CD4-positive, alpha-beta memory T cell (primary cell): ENCODE results near the gene AMIGO1. TPM values are rescaled to one million over a fixed set of nuclear protein-coding genes. Genes with fewer than 3 reads are reported as not detected.
A peak's percentile ranks its signal among the peaks of the same experiment; 100 is the strongest.

Experiments used
- CTCF ChIA-PET: fragments of 350-600 bp; sonication (Branson Sonifier 250); formaldehyde crosslinking; loops from one replicate; lab custom pipeline; 2021; ENCODE audit warnings: inconsistent platforms; ENCODE audit not compliant: partially characterized antibody; lab: Charles Lee
- POLR2A ChIA-PET: fragments of 350-600 bp; sonication (Branson Sonifier 250); formaldehyde crosslinking; loops from one replicate; lab custom pipeline; 2021; ENCODE audit not compliant: partially characterized antibody; lab: Charles Lee
- DNase-seq, 5 donors: peaks; one replicate each; pipeline versions ENCODE4 v3.0.0 to v3.0.0-alpha.2; 2020 to 2022; ENCODE audit warnings: mixed read lengths in 1 of 5
- H3K27ac ChIP-seq: one replicate; pipeline ENCODE4 v1.7.0; 2013; ENCODE audit warnings: low read depth, low read length
- H3K27me3 ChIP-seq: 2 replicates; pipeline ENCODE4 v1.7.0; 2013; ENCODE audit warnings: mild to moderate bottlenecking, low read length, moderate library complexity; ENCODE audit not compliant: insufficient read depth
- H3K36me3 ChIP-seq: 2 replicates; pipeline ENCODE4 v1.7.0; 2013; ENCODE audit warnings: mild to moderate bottlenecking, low read length, moderate library complexity; ENCODE audit not compliant: insufficient read depth
- H3K4me1 ChIP-seq: 2 replicates; pipeline ENCODE4 v1.7.0; 2013; ENCODE audit warnings: mild to moderate bottlenecking, low read length, moderate library complexity; ENCODE audit not compliant: insufficient read depth
- H3K4me3 ChIP-seq, 2 donors: one replicate each; pipeline ENCODE4 v1.7.0; 2013; ENCODE audit warnings: low read length in 2 of 2, mild to moderate bottlenecking in 1 of 2
- H3K9me3 ChIP-seq, 2 donors: one replicate each; pipeline ENCODE4 v1.7.0; 2013; ENCODE audit warnings: low read length in 2 of 2, control low read depth in 1 of 2; ENCODE audit not compliant: control insufficient read depth in 1 of 2
- H3K27ac Mint-ChIP-seq, 7 donors: one replicate each; pipeline ENCODE4 v1.8.0; 2020 to 2021; ENCODE audit warnings: mixed read lengths in 7 of 7, mild to moderate bottlenecking in 6 of 7, inconsistent platforms in 3 of 7, moderate library complexity in 3 of 7
- H3K27me3 Mint-ChIP-seq, 2 donors: one replicate each; pipeline ENCODE4 v1.8.0; 2020 to 2021; ENCODE audit warnings: mixed read lengths in 2 of 2
- H3K36me3 Mint-ChIP-seq, 2 donors: one replicate each; pipeline ENCODE4 v1.8.0; 2020 to 2021; ENCODE audit warnings: mixed read lengths in 2 of 2, inconsistent platforms in 1 of 2, mild to moderate bottlenecking in 1 of 2
- H3K4me1 Mint-ChIP-seq, 4 donors: one replicate each; pipeline ENCODE4 v1.8.0; 2020 to 2021; ENCODE audit warnings: mixed read lengths in 4 of 4, mild to moderate bottlenecking in 1 of 4
- H3K4me3 Mint-ChIP-seq, 8 donors: one replicate each; pipeline ENCODE4 v1.8.0; 2020 to 2021; ENCODE audit warnings: mixed read lengths in 8 of 8, mild to moderate bottlenecking in 7 of 8, moderate library complexity in 6 of 8, inconsistent platforms in 3 of 8
- H3K9me3 Mint-ChIP-seq, 8 donors: one replicate each; pipeline ENCODE4 v1.8.0; 2020 to 2021; ENCODE audit warnings: mixed read lengths in 8 of 8, mild to moderate bottlenecking in 5 of 8, inconsistent platforms in 3 of 8, moderate library complexity in 1 of 8
- intact Hi-C: fragments of 100-400 bp; cut with micrococcal nuclease; formaldehyde crosslinking; loops from one replicate; pipeline ENCODE4 v1.15.1; 2023
- polyA plus RNA-seq, 2 donors: library from polyadenylated mRNA; unstranded; fragments of 300-500 nt; fragmentation: Illumina TruSeq; gene quantifications; one replicate each; pipeline ENCODE4 v1.2.3, GENCODE V29; 2021
- total RNA-seq, 2 experiments: library from RNA; stranded (reverse); gene quantifications; one replicate each; pipeline ENCODE4 v1.2.3, GENCODE V29; 2021

Gene AMIGO1
- total and polyA plus RNA-seq, 4 experiments from 2014 or later: 6.4 to 29.3 (median 23.9) TPM

DNA sequence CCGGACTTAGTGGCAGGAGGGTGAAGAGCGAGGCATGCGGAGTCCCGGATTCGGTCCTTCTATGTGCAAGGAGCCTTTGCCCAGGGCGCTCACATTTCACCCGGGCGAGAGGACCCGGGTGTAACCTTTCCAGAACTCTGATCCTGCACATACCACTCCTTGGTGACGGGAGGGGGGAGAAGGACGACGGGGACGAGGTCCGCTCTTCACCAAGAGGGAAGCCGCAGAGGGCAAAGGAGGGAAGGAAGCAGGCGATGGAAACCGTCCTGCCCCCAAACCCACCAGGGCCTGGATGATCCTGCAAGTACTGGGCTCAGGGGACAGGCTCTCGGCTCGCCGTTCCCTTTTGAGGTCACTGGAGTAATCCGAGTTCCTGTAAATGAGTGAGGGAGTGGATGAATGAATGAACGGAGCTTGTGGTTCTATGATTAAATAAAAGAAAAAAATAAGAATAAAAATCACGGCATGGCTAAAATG, 42.2 kb downstream of the AMIGO1 start:
- peaks cover 39% of the 10 kb centered on the region for H3K27me3 ChIP-seq
- H3K9me3 Mint-ChIP-seq: no peaks in the 10 kb centered on the region

DNA sequence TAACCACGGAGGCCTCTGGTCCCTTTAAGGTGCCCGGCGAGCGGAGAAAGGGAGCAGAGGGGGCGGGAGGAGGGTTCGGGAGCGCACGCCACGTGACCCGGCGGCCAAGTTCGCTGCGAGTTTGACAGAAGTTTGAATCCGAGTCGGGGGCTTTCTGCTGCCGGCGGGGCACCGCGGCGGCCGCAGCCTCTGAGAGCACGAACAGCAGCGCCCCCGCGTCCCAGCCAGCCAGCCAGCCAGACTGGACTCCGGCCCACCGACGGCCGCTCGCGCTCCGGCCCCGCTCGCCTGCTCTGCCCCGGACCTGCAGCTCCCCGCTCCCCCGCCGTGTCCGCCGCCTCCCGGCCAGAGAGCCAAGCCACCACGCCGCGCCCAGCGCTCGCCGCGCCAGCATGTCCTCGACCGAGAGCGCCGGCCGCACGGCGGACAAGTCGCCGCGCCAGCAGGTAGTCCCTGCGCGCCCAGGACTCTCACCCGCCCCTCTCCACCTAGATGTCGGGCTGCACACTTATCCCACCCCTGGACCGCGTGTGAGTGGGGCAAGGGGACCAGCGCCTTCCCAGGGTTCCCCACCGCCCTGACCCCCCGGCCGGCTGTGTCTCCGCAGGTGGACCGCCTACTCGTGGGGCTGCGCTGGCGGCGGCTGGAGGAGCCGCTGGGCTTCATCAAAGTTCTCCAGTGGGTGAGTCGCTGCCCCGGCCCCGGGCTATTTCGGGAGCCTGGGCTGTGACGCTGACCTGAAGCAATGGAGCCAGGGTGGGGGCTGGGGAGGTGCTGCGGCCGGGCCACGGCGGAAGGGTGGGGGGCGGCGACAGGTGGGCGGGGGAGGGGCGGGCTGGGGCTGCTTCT, 42.9 kb downstream of the AMIGO1 start, which contains the start of gene SYPL2:
TSS of gene SYPL2 (plus strand) at position 95 of the 849 bp plus-strand sequence. CDS start at position 393, 298 bp downstream.
- intact Hi-C loops: no loop called here
- H3K4me1 Mint-ChIP-seq: peaks cover 0 to 7% (median 2%) of the 10 kb centered on the region in 4 donors
- Histone ChIP-seq H3K4me3 (peak within 1 kb of the TSS in 1 of 2 donors; percentile 46), H3K9me3 (no peaks in the 10 kb centered on the region), H3K36me3 (no peaks in the 10 kb centered on the region), H3K27ac (no peak within 1 kb of the TSS), H3K4me1 (no peaks in the 10 kb centered on the region), H3K27me3 (peaks cover 44% of the 10 kb centered on the region)
- no peaks in the 10 kb centered on the region for H3K36me3 Mint-ChIP-seq
- no peak for DNase-seq
- ChIA-PET CTCF (no interaction called here), POLR2A (no interaction called here)
- peaks cover 38 to 59% of the 10 kb centered on the region in 2 donors for H3K27me3 Mint-ChIP-seq
- H3K4me3 Mint-ChIP-seq: peak within 1 kb of the TSS; percentile 67 to 86 (median 74)
- H3K9me3 Mint-ChIP-seq: no peaks in the 10 kb centered on the region
- peak within 1 kb of the TSS in 1 of 7 donors; percentile 59 for H3K27ac Mint-ChIP-seq

More for the DNA sequence above, 42.2 kb downstream of the AMIGO1 start:
- Mint-ChIP-seq H3K27ac (no peak overlapping the region), H3K27me3 (peaks cover 36 to 59% of the 10 kb centered on the region in 2 donors), H3K36me3 (no peaks in the 10 kb centered on the region), H3K4me3 (peak overlapping the region in 7 of 8 donors; percentile 47 to 72 (median 67)), H3K4me1 (peaks cover 0 to 7% (median 2%) of the 10 kb centered on the region in 4 donors)
- H3K9me3 ChIP-seq: no peaks in the 10 kb centered on the region
- H3K36me3 ChIP-seq: no peaks in the 10 kb centered on the region
- ChIA-PET CTCF (no interaction called here), POLR2A (no interaction called here)
- no peak overlapping the region for H3K4me3 ChIP-seq
- H3K27ac ChIP-seq: no peak overlapping the region
- H3K4me1 ChIP-seq: no peaks in the 10 kb centered on the region
- DNase-seq: no peak
- intact Hi-C loops: no loop called here

DNA sequence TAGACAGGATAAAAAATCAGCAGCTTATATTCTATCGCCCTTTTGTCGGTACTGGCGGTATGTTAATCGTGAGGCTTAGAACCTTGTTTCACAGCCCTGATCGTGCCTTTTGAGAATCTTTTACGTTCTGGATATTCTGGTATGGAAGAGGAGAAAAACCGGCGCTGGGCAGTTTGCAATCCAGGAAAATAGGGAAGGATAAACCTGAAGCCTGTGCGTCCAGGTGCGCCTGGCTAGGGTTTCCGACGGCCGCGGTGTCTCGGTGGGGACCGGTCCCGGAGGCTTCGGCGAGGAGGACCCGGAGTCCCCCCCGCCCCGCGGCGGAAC, 43.4 kb downstream of the AMIGO1 start:
- H3K36me3 Mint-ChIP-seq: no peaks in the 10 kb centered on the region
- no peaks in the 10 kb centered on the region for H3K9me3 Mint-ChIP-seq
- peaks cover 0 to 7% (median 2%) of the 10 kb centered on the region in 4 donors for H3K4me1 Mint-ChIP-seq
- Histone ChIP-seq H3K4me1 (no peaks in the 10 kb centered on the region), H3K36me3 (no peaks in the 10 kb centered on the region), H3K9me3 (no peaks in the 10 kb centered on the region), H3K4me3 (peak overlapping the region in 1 of 2 donors; percentile 46), H3K27me3 (peaks cover 44% of the 10 kb centered on the region), H3K27ac (no peak overlapping the region)
- H3K27me3 Mint-ChIP-seq: peaks cover 38 to 64% of the 10 kb centered on the region in 2 donors
- ChIA-PET CTCF (no interaction called here), POLR2A (no interaction called here)
- peak overlapping the region; percentile 67 to 86 (median 74) for H3K4me3 Mint-ChIP-seq
- peak overlapping the region in 1 of 7 donors; percentile 59 for H3K27ac Mint-ChIP-seq
- no peak for DNase-seq
- intact Hi-C loops: no loop called here

DNA sequence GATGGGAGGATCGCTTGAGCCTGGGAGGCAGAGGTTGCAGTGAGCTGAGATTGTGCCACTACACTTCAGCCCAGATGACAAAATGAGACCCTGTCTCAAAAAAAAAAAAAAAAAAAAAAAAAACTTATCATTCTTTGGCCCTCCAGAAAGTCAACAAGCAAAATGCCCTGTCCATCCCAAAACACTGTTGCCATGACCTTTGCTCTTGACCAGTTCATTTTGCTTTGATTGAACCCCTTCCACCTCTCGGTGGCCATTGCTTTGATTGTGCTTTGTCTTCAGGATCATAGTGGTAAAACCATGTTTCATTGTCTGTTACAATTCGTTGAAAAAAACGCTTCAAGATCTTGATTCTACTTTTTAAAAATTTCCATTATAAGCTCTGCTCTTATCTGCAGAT, 51.7 kb downstream of the AMIGO1 start:
- intact Hi-C loops: no loop called here
- peaks cover 23 to 42% of the 10 kb centered on the region in 2 donors for H3K27me3 Mint-ChIP-seq
- no peaks in the 10 kb centered on the region for H3K4me1 Mint-ChIP-seq
- H3K9me3 Mint-ChIP-seq: peaks cover 5 to 28% (median 19%) of the 10 kb centered on the region in 8 donors
- H3K4me3 Mint-ChIP-seq: no peak overlapping the region
- H3K36me3 Mint-ChIP-seq: peaks cover 2 to 5% of the 10 kb centered on the region in 2 donors
- ChIA-PET CTCF (no interaction called here), POLR2A (interaction anchor here (0.8 kb wide), 1 partner anchor 39 kb away, joined by 4 read pairs; no protein-coding TSS in a partner anchor)
- no peak overlapping the region for H3K27ac Mint-ChIP-seq
- Histone ChIP-seq H3K4me3 (no peak overlapping the region), H3K27me3 (peaks cover 6% of the 10 kb centered on the region), H3K9me3 (peaks cover 0 to 4% of the 10 kb centered on the region in 2 donors), H3K4me1 (no peaks in the 10 kb centered on the region), H3K36me3 (no peaks in the 10 kb centered on the region), H3K27ac (no peak overlapping the region)
- no peak for DNase-seq

DNA sequence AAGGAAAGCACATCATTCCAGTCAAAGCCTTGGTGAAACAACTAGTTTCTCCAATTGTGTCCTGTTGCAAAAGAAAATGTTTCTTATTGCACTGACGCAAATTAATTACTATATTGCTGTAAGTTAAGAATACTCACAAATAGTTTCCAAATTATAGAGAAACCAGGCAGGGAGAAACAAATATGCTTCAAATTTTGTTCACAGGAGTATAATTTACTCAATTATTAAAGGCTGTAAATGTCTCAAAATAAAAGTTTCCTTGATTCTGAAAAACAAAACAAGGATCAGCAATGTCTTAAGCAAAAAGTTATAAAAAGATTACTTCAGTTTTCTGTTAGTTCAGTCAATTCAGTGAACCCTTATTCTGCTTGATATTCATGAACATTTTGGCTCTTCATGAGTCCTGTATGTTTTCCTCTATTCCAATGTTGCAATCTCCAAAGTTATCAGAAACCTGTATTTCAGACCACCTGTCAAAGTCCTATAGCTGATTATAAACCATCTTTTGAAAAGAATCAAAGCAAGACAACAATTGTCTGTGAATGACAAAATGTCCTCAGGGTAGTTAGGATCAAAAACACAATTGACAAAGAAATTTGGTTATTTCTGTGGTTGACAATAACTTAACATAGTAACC, 54.9 kb downstream of the AMIGO1 start:
- Mint-ChIP-seq H3K36me3 (peaks cover 2 to 5% of the 10 kb centered on the region in 2 donors), H3K4me1 (no peaks in the 10 kb centered on the region), H3K27ac (no peak overlapping the region), H3K9me3 (peaks cover 5 to 38% (median 23%) of the 10 kb centered on the region in 8 donors), H3K4me3 (no peak overlapping the region), H3K27me3 (peaks cover 27 to 40% of the 10 kb centered on the region in 2 donors)
- CTCF ChIA-PET: no interaction called here
- H3K36me3 ChIP-seq: no peaks in the 10 kb centered on the region
- H3K27me3 ChIP-seq: no peaks in the 10 kb centered on the region
- no peak for DNase-seq
- peaks cover 0 to 4% of the 10 kb centered on the region in 2 donors for H3K9me3 ChIP-seq
- no peak overlapping the region for H3K4me3 ChIP-seq
- intact Hi-C loops: no loop called here
- POLR2A ChIA-PET: no interaction called here
- H3K27ac ChIP-seq: no peak overlapping the region
- no peaks in the 10 kb centered on the region for H3K4me1 ChIP-seq

Other genes with a start within 250 kb of the AMIGO1 start
- under 1 TPM; 0.17 to 0.28 TPM for gene PSRC1, start 226.6 kb downstream of the AMIGO1 start, total RNA-seq
- under 1 TPM; 0.18 to 0.31 TPM for gene PSRC1, start 226.6 kb downstream of the AMIGO1 start, polyA plus RNA-seq
- gene MYBPHL, start 202.7 kb downstream of the AMIGO1 start, total RNA-seq: not detected
- gene MYBPHL, start 202.7 kb downstream of the AMIGO1 start, polyA plus RNA-seq: not detected
- under 1 TPM; 0.69 to 0.93 TPM for gene SORT1, start 111.8 kb downstream of the AMIGO1 start, total RNA-seq
- not detected for gene SORT1, start 111.8 kb downstream of the AMIGO1 start, polyA plus RNA-seq
- gene PSMA5, start 83.3 kb downstream of the AMIGO1 start, total RNA-seq: 10 to 100 TPM; 87.7 to 90.2 TPM
- gene PSMA5, start 83.3 kb downstream of the AMIGO1 start, polyA plus RNA-seq: 100 to 1,000 TPM in 1 of 2 donors, 10 to 100 TPM in 1; 96.7 to 122 TPM
- gene SYPL2, start 43.2 kb downstream of the AMIGO1 start, total RNA-seq: not detected
- not detected for gene SYPL2, start 43.2 kb downstream of the AMIGO1 start, polyA plus RNA-seq
- 1 to 10 TPM; 7.4 to 9.0 TPM for gene ATXN7L2, start 25.8 kb downstream of the AMIGO1 start, total RNA-seq
- 1 to 10 TPM; 1.9 to 6.9 TPM for gene ATXN7L2, start 25.8 kb downstream of the AMIGO1 start, polyA plus RNA-seq
- gene CYB561D1, start 15.6 kb downstream of the AMIGO1 start, total RNA-seq: 10 to 100 TPM; 40.7 to 41.6 TPM
- 10 to 100 TPM; 13.6 to 17.1 TPM for gene CYB561D1, start 15.6 kb downstream of the AMIGO1 start, polyA plus RNA-seq
- gene GPR61, start 30.1 kb upstream of the AMIGO1 start, total RNA-seq: under 1 TPM in 1 of 2 experiments, not detected in 1; 0.53 TPM
- under 1 TPM; 0.35 to 0.84 TPM for gene GPR61, start 30.1 kb upstream of the AMIGO1 start, polyA plus RNA-seq
- gene GNAI3, start 38.9 kb upstream of the AMIGO1 start, total RNA-seq: 1 to 10 TPM; 7.7 to 8.1 TPM
- 10 to 100 TPM in 1 of 2 donors, 1 to 10 TPM in 1; 9.8 to 11.6 TPM for gene GNAI3, start 38.9 kb upstream of the AMIGO1 start, polyA plus RNA-seq
- not detected for gene GNAT2, start 109.9 kb upstream of the AMIGO1 start, total RNA-seq
- not detected for gene GNAT2, start 109.9 kb upstream of the AMIGO1 start, polyA plus RNA-seq
- 10 to 100 TPM; 87.0 to 96.1 TPM for gene AMPD2, start 110.1 kb upstream of the AMIGO1 start, total RNA-seq
- gene AMPD2, start 110.1 kb upstream of the AMIGO1 start, polyA plus RNA-seq: 10 to 100 TPM; 43.8 to 56.2 TPM
- gene GSTM4, start 146.4 kb upstream of the AMIGO1 start, total RNA-seq: 10 to 100 TPM; 12.6 to 14.2 TPM
- 10 to 100 TPM in 1 of 2 donors, 1 to 10 TPM in 1; 1.7 to 10.4 TPM for gene GSTM4, start 146.4 kb upstream of the AMIGO1 start, polyA plus RNA-seq
- 10 to 100 TPM; 30.9 to 31.4 TPM for gene GSTM2, start 158.3 kb upstream of the AMIGO1 start, total RNA-seq
- 10 to 100 TPM; 11.8 to 14.0 TPM for gene GSTM2, start 158.3 kb upstream of the AMIGO1 start, polyA plus RNA-seq
- gene GSTM1, start 178.1 kb upstream of the AMIGO1 start, total RNA-seq: not detected
- gene GSTM1, start 178.1 kb upstream of the AMIGO1 start, polyA plus RNA-seq: under 1 TPM in 1 of 2 donors, not detected in 1; 0.49 TPM
- gene GSTM5, start 202.5 kb upstream of the AMIGO1 start, total RNA-seq: not detected
- not detected for gene GSTM5, start 202.5 kb upstream of the AMIGO1 start, polyA plus RNA-seq
- gene GSTM3, start 231.3 kb upstream of the AMIGO1 start, total RNA-seq: 1 to 10 TPM; 1.2 TPM
- 10 to 100 TPM; 25.7 to 44.3 TPM for gene GSTM3, start 231.3 kb upstream of the AMIGO1 start, polyA plus RNA-seq